ENCODE data around the gene KCNE4.
A peak's percentile ranks its signal among the peaks of the same experiment; 100 is the strongest.

The KCNE4 gene

DNA sequence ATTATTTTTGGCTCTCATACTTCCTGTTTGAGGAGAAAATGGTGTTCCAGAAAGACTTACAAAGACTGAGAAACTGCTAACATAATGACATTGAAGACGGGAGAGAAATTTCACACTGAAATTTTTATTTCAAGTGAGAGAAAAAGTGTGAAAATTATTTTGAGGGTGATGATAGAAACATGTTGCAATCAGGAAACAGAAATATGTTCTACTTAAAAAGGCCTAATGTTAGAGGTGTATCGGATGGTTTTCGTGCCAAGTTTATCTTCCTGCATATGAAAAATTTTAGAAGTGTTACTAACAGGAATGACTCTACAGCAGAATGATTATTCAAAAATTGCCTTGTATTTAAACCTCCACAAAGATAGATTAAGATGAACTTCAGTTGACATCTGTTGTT lies 50.5 kb downstream of the KCNE4 start:
- peak overlapping the region; percentile 3 to 40 for H3K27ac ChIP-seq

DNA sequence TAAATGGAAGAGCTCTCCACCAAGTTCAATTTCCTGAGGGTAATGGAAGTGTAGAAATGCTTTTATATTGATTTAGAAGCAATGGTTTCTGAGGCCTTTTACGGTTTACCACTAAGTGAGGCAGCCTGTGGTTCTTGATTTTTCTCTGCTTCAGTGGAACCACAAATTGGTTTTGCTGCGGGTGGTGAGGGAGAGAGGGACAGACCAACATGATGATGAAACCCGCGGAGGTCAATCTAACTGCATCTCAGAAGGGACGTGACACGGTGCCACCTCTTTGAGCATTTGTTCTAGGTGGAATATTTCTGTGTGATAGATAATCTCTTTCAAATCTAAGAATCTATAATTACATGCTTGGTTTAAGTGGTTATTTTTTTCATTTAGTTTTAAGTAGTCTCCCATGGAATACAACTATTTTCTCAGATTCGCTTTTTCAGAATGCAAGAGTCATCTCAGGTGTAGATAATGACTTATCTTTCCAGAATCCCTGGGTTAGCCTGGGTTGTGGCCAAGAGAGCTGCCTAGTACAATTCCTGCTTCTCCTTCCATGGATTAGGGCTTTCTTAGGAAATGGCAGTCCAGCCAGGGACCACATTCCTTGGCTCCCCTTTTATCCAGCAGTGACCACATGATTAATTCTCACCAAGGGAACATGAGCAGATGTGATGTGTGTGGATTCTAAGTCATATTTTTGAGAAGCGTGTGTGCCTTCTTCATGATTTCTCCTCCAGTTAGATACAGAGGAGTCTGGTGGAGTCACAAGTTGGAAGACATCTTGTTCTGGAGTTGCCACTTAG lies 52.5 kb downstream of the KCNE4 start:
- intact Hi-C loops (cut with DNase I; ENCODE audit: low total_unique reads) = no loop called here
- DNase-seq = no peak
- H3K36me3 ChIP-seq = no peaks in the 10 kb centered on the region

More for the DNA sequence above, 50.5 kb downstream of the KCNE4 start:
- Histone ChIP-seq H3K4me1 (peaks cover 0 to 34% (median 23%) of the 10 kb centered on the region in 4 donors), H3K27me3 (no peaks in the 10 kb centered on the region), H3K9me3 (no peaks in the 10 kb centered on the region), H3K4me3 (no peak overlapping the region), H3K36me3 (no peaks in the 10 kb centered on the region)
- DNase-seq = no peak
- TF ChIP-seq, protein P1, sequence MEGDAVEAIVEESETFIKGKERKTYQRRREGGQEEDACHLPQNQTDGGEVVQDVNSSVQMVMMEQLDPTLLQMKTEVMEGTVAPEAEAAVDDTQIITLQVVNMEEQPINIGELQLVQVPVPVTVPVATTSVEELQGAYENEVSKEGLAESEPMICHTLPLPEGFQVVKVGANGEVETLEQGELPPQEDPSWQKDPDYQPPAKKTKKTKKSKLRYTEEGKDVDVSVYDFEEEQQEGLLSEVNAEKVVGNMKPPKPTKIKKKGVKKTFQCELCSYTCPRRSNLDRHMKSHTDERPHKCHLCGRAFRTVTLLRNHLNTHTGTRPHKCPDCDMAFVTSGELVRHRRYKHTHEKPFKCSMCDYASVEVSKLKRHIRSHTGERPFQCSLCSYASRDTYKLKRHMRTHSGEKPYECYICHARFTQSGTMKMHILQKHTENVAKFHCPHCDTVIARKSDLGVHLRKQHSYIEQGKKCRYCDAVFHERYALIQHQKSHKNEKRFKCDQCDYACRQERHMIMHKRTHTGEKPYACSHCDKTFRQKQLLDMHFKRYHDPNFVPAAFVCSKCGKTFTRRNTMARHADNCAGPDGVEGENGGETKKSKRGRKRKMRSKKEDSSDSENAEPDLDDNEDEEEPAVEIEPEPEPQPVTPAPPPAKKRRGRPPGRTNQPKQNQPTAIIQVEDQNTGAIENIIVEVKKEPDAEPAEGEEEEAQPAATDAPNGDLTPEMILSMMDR (IDR thresholded peaks at IDR 0.05) = no peak
- intact Hi-C loops (cut with DNase I; ENCODE audit: low total_unique reads) = no loop called here

More for the DNA sequence above, 52.5 kb downstream of the KCNE4 start:
- TF ChIP-seq, protein P1 (IDR thresholded peaks at IDR 0.05) = no peak
- Histone ChIP-seq H3K4me1 (peaks cover 0 to 33% (median 23%) of the 10 kb centered on the region in 4 donors), H3K27ac (no peak overlapping the region), H3K27me3 (no peaks in the 10 kb centered on the region), H3K9me3 (no peaks in the 10 kb centered on the region), H3K4me3 (no peak overlapping the region)

Data from tibial artery (tissue), 4 donors.